Ecto neural progenitor cell (in vitro differentiated cells): ENCODE results near the gene AIM2.

Source experiments
- DNase-seq: peaks from one replicate; pipeline ENCODE4 v3.0.0-alpha.2; 2018; ENCODE audit warnings: low spot score

AIM2 gene

DNA sequence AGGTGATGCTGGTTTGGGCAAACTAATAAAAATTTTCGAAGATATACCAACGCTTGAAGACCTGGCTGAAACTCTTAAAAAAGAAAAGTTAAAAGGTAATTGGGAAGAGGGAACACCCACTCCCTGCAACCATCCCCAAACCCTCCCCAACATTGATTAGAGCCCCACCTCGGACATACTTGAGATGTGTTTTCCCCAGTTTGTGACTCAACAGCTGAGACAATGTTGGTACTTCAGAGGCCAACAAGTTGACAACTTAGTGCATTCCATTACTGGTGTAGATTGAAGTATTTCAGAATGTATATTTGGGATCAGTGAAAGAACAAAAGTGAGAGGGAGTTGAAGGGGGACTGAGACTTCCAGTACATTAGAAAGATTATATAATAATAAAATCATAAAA is 61.7 kb downstream of the AIM2 start:
- no peak for DNase-seq

- no peak for DNase-seq
These were observed 62.5 kb downstream of the AIM2 start for GRCh38 chr1:159014003-159014571.

- no peak for DNase-seq
These were observed 64.1 kb downstream of the AIM2 start for GRCh38 chr1:159012495-159012894.
